ENCODE data around the gene FAM161A. TPM values are rescaled to one million over a fixed set of nuclear protein-coding genes. Genes with fewer than 3 reads are reported as not detected.

Gene FAM161A
- total RNA-seq, 3 donors from 2014 or later (not counting 1 experiment from before 2014, with no cell fraction given) = 0.68 to 1.1 (median 0.88) TPM

- Histone ChIP-seq H3K4me1 (ENCODE audit: control insufficient read depth, insufficient read depth, low read length) (no peaks in the 10 kb centered on the region), H3K27ac (ENCODE audit: low read length) (no peak overlapping the region), H3K4me3 (ENCODE audit: low read length) (no peak overlapping the region), H3K9me3 (ENCODE audit: control insufficient read depth, insufficient read depth, low read length) (no peaks in the 10 kb centered on the region), H3K36me3 (ENCODE audit: control insufficient read depth, insufficient read depth, low read length) (no peaks in the 10 kb centered on the region), H3K27me3 (ENCODE audit: control insufficient read depth, insufficient read depth, low read length) (no peaks in the 10 kb centered on the region)
- H3K9me3 Mint-ChIP-seq = no peaks in the 10 kb centered on the region
- H3K4me1 Mint-ChIP-seq = no peaks in the 10 kb centered on the region
- H3K27me3 Mint-ChIP-seq (ENCODE audit: low read depth in 2 of 2) = no peaks in the 10 kb centered on the region
- H3K4me3 Mint-ChIP-seq = no peak overlapping the region
- intact Hi-C loops (cut with micrococcal nuclease) = no loop called here
- no peaks in the 10 kb centered on the region for H3K36me3 Mint-ChIP-seq
- DNase-seq = no peak
- no peak for TF ChIP-seq CTCF (IDR thresholded peaks at IDR 0.05)
- ATAC-seq = no peak
- no peak overlapping the region for H3K27ac Mint-ChIP-seq
- WGBS (ENCODE audit: insufficient coverage) = 81% methylated on average over 3 of the region's 3 CpGs
These were observed 8.5 kb downstream of the FAM161A start for GRCh38 chr2:61845320-61845719.

GRCh38 chr2:61841286-61841685 lies 12.6 kb downstream of the FAM161A start:
- H3K9me3 ChIP-seq (ENCODE audit: control insufficient read depth, insufficient read depth, low read length) = no peaks in the 10 kb centered on the region
- ATAC-seq = no peak
- Mint-ChIP-seq H3K4me1 (no peaks in the 10 kb centered on the region), H3K36me3 (no peaks in the 10 kb centered on the region), H3K27me3 (ENCODE audit: low read depth in 2 of 2) (no peaks in the 10 kb centered on the region), H3K27ac (no peak overlapping the region), H3K4me3 (no peak overlapping the region), H3K9me3 (no peaks in the 10 kb centered on the region)
- WGBS (ENCODE audit: insufficient coverage) = 93% methylated on average over 3 of the region's 3 CpGs
- intact Hi-C loops (cut with micrococcal nuclease) = no loop called here
- no peak for TF ChIP-seq CTCF (IDR thresholded peaks at IDR 0.05)
- no peaks in the 10 kb centered on the region for H3K27me3 ChIP-seq (ENCODE audit: control insufficient read depth, insufficient read depth, low read length)
- no peaks in the 10 kb centered on the region for H3K36me3 ChIP-seq (ENCODE audit: control insufficient read depth, insufficient read depth, low read length)
- H3K4me3 ChIP-seq (ENCODE audit: low read length) = no peak overlapping the region
- no peaks in the 10 kb centered on the region for H3K4me1 ChIP-seq (ENCODE audit: control insufficient read depth, insufficient read depth, low read length)
- DNase-seq = no peak
- H3K27ac ChIP-seq (ENCODE audit: low read length) = no peak overlapping the region

GRCh38 chr2:61834893-61835292 lies 19.0 kb downstream of the FAM161A start:
- H3K27me3 ChIP-seq (ENCODE audit: control insufficient read depth, insufficient read depth, low read length) = no peaks in the 10 kb centered on the region
- no peaks in the 10 kb centered on the region for H3K4me1 Mint-ChIP-seq
- no peak for DNase-seq
- H3K4me3 Mint-ChIP-seq = no peak overlapping the region
- no peak for TF ChIP-seq CTCF (IDR thresholded peaks at IDR 0.05)
- H3K27ac Mint-ChIP-seq = no peak overlapping the region
- no peak overlapping the region for H3K27ac ChIP-seq (ENCODE audit: low read length)
- H3K9me3 ChIP-seq (ENCODE audit: control insufficient read depth, insufficient read depth, low read length) = no peaks in the 10 kb centered on the region
- 0% methylated on average over 1 of the region's 1 CpG for WGBS (ENCODE audit: insufficient coverage)
- no peaks in the 10 kb centered on the region for H3K27me3 Mint-ChIP-seq (ENCODE audit: low read depth in 2 of 2)
- H3K36me3 Mint-ChIP-seq = no peaks in the 10 kb centered on the region
- no peak overlapping the region for H3K4me3 ChIP-seq (ENCODE audit: low read length)
- H3K9me3 Mint-ChIP-seq = no peaks in the 10 kb centered on the region
- H3K36me3 ChIP-seq (ENCODE audit: control insufficient read depth, insufficient read depth, low read length) = no peaks in the 10 kb centered on the region
- ATAC-seq = no peak
- intact Hi-C loops (cut with micrococcal nuclease) = no loop called here
- no peaks in the 10 kb centered on the region for H3K4me1 ChIP-seq (ENCODE audit: control insufficient read depth, insufficient read depth, low read length)

GRCh38 chr2:61833971-61834370 lies 19.9 kb downstream of the FAM161A start:
- H3K36me3 ChIP-seq (ENCODE audit: control insufficient read depth, insufficient read depth, low read length) = no peaks in the 10 kb centered on the region
- H3K4me1 ChIP-seq (ENCODE audit: control insufficient read depth, insufficient read depth, low read length) = no peaks in the 10 kb centered on the region
- no peak for DNase-seq
- H3K27ac ChIP-seq (ENCODE audit: low read length) = no peak overlapping the region
- Mint-ChIP-seq H3K27ac (no peak overlapping the region), H3K4me1 (no peaks in the 10 kb centered on the region), H3K27me3 (ENCODE audit: low read depth in 2 of 2) (no peaks in the 10 kb centered on the region), H3K4me3 (no peak overlapping the region), H3K9me3 (no peaks in the 10 kb centered on the region), H3K36me3 (no peaks in the 10 kb centered on the region)
- intact Hi-C loops (cut with micrococcal nuclease) = no loop called here
- no CpG with 5 or more reads among the region's 1 CpG for WGBS (ENCODE audit: insufficient coverage)
- no peaks in the 10 kb centered on the region for H3K27me3 ChIP-seq (ENCODE audit: control insufficient read depth, insufficient read depth, low read length)
- TF ChIP-seq CTCF (IDR thresholded peaks at IDR 0.05) = no peak
- H3K9me3 ChIP-seq (ENCODE audit: control insufficient read depth, insufficient read depth, low read length) = no peaks in the 10 kb centered on the region
- no peak overlapping the region for H3K4me3 ChIP-seq (ENCODE audit: low read length)
- ATAC-seq = no peak

Data from natural killer cell (primary cell).